PC-3 (cell line): Measurements from ENCODE around the gene SLC39A11.

Experiments
- EZH2 ChIP-seq: fragments of 300-600 bp; sonication (generic); IDR thresholded peaks from one replicate; pipeline ENCODE4 v1.6.1; 2017; ENCODE audit warnings: antibody characterized with exemption, mild to moderate bottlenecking, low read length; ENCODE audit not compliant: unreplicated experiment
- EZH2phosphoT487 ChIP-seq: fragments of 300-600 bp; sonication (generic); IDR thresholded peaks from 2 replicates; pipeline ENCODE4 v1.6.1; 2018; ENCODE audit warnings: mild to moderate bottlenecking, antibody characterized with exemption, low read length, borderline replicate concordance
- TF ChIP-seq, protein P1 (sequence below): fragments of 300-600 bp; sonication (generic); conservative IDR thresholded peaks from 2 replicates; pipeline ENCODE4 v1.5.1; 2017; ENCODE audit warnings: antibody characterized with exemption, low read depth, mild to moderate bottlenecking, low read length

DNA sequence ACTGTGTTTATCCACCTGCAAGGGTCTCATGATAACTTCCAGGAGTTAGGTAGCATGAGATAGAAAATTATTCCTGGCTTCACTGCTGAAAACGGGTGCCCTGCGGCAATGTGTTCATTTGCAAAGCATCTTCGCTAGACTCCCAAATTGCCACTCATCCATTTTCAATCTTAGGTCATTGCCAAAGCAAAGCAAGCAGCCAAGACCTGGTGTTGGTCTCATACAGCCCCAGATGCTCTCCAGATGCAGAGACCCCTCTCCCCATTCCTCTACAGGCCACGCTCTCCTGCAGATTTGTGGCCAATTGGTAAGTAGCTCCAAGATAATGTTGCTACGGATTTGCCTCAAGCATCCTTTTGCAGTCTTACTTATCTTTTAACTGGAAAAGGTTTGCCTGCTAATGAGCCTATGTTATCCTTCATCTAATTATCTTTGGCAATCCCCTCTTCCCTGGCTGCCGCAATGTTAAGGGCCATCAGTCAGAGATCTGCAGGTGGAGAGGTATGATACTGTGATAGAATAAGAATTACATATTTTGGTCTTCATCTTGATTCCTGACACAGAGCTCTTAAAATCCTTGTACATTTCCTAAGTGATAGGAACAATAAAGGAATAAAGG lies 222.0 kb downstream of the SLC39A11 start:
- TF ChIP-seq, protein P1, sequence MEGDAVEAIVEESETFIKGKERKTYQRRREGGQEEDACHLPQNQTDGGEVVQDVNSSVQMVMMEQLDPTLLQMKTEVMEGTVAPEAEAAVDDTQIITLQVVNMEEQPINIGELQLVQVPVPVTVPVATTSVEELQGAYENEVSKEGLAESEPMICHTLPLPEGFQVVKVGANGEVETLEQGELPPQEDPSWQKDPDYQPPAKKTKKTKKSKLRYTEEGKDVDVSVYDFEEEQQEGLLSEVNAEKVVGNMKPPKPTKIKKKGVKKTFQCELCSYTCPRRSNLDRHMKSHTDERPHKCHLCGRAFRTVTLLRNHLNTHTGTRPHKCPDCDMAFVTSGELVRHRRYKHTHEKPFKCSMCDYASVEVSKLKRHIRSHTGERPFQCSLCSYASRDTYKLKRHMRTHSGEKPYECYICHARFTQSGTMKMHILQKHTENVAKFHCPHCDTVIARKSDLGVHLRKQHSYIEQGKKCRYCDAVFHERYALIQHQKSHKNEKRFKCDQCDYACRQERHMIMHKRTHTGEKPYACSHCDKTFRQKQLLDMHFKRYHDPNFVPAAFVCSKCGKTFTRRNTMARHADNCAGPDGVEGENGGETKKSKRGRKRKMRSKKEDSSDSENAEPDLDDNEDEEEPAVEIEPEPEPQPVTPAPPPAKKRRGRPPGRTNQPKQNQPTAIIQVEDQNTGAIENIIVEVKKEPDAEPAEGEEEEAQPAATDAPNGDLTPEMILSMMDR: no peak
- no peak for TF ChIP-seq EZH2phosphoT487
- TF ChIP-seq EZH2: no peak
